HG02798 (cell line): Measurements from ENCODE around the gene TEKT5.
"Not testable (repeated sequence)": the region's sequence is repeated elsewhere in the genome, so short reads cannot be mapped to it uniquely, and the experiment has no call there.

ENCODE experiments used
- ATAC-seq: cut with Tn5 transposase; IDR thresholded peaks from one replicate; pipeline ENCODE4 v1.9.1; 2021; ENCODE audit warnings: mild to moderate bottlenecking; ENCODE audit not compliant: unreplicated experiment, poor library complexity

TEKT5 gene

DNA sequence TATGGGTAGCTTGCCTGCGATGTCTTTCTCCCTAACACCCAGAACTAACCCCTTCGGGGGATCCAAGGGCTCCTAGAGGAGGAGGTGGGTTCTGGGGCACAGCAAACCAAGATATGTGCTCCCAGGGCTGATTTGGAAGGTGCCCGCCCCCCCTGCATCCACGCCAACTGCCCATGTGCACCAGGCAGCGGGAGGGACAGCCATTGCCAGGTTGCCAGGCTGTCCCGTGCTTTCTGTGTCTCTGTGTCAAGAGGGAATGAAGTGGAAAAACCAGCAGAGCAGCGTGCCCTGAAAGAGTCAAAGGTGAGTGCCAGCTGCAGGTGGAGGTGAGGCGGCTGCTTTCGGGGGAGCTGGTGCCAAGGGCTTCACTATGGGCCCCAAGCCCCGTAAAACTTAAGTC is 6.4 kb downstream of the TEKT5 start:
- ATAC-seq, result no peak

DNA sequence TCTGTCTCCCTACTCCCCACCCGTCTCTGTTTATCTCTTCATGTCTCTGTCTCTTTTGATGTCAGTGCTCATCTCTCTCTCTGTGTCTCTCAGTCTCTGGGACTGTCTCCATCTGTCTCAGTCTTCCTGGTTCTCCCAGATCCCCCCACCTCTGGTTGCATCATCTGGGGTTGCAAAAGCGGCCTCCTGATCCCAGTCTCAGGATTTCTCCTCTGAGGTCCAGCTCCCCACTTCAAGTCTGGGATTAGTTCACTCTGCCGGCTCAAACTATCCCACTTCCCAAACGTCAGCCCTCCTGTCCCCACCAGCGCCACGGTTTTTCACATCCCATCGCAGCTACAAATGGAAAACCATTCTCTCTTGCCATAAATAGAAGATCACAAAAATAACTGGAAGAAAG is 9.0 kb downstream of the TEKT5 start:
- no peak for ATAC-seq

DNA sequence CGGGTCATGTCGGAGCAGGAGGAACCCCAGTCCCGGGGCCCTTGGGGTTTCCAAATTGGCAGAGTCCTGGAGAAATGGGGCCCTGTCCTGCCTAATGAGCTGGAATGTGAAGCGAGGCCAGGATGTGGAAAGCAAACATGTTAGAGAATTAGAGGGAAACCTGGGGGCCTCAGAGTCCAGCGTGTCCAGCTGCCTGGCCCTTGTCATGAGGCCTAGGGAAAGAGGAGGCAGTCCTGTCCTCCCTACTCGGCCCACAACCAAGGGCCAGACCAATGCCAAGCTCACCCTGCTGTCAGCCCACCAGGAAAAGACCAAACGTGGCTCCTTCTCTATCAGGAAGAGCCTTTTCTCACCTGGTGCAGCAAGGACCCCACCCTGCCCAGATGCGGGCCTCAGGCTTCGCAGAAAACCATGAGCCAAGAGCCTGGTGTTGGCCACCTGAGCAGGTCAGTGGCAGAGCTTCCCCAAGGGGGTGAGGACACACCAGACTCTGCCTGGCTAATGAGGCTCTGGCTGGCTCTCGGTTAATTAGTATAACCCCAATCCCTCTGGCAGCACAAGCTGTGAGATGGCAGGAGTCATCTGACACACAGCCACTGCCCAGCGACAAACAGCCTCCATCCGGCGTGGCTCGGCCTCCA is 10.1 kb downstream of the TEKT5 start:
- ATAC-seq, result no peak

DNA sequence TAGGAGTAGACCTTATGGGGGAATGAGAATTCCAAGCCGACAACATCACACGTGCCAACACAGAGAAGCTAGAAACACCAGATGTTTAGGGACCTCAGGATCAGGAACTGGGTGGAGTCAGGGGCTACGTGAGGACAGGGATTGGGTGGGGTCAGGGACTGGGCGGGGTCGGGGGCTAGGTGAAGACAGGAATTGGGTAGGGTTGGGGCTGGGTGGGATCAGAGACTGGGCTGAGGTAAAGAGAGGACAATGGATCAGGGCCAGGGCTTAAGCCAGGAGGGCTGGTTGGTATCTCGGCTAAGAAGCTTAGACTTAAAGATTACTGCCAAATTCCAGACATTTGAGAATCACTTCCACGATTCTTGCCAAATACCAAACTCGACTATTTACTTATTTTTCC is 11.6 kb downstream of the TEKT5 start:
- no peak for ATAC-seq

DNA sequence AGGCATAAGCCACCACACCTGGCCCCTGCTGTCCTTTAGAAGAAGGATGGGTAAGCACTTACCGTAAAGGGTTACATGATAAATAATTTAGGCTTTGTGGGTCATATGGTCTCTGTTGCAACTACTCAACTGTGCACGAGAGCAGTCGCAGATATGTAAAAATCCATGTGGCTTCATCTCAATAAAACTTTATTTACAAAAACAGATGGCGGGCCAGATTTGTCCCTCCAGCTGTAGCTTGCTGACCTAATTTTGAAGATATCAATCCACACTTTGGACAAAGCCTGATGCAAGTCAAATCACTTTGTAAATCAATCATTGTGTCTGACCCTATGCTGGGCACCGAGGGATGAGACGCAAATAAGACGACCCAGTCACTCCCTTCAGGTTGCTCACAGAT is 12.1 kb downstream of the TEKT5 start:
- ATAC-seq, result no peak

DNA sequence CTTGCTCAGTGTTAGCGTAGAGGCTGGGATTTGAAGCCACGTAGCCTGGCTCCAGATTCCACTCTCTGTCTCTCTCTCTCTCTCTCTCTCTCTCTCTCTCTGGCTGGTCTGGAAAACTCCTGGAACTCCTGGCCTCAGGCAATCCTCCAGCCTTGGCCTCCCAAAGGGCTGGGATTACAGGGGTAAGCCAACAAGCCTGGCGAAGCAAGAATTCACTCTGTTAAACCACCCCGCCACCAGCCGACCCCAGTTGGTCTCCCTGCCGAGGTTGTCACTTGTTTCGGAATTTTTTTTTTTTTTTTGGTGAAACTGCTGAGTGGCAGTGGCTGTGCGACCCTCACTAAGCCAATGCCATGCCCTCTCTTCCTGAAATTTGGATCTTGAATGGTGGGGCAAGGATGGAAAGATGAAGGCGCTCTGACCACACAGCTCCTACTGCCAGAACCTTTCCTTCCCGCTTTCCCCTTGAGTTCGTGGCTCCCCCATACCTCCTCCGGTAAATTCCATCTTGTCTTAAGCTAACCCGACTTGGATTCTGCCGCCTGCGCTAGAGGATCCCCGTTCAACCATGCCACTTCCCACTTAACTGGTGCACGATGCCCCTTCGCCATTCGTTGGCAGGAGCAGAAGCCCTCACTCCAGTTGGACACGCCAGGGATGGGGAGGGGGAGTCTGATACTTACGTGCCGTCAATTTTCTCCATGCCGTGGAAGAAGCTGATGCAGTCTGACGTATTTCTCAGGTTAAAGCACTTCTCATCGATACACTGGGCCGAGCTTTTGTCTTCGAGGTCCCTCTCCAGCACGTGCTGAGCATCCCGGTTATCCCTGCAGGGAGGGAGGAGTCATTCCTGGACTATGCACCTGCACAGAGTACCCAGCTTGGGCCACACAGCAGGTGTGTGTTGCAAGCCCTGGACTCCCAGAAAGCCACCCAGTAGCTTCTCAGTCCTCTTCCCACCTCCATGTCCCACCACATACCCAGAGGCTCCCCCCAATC is 13.1 kb downstream of the TEKT5 start:
- no peak for ATAC-seq

DNA sequence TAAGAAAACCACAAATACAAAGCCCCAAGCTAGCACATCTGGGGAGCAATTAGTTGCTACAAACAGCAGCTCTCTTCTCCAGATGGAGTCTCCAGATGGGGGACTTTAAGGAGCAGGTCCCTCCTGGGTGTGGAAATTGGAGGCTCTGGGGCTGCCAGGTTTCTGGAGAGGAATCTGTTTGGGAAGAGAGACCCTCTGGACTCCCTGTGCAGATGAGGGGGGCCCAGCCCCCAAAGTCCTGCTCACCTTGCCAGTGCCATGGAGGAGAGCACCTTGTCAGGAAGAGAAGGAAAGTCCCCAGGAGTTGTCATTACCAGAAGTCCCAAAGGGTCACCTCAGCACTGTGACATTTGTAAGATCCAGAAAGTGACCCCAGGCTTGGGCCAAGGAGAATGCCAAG is 14.8 kb downstream of the TEKT5 start:
- ATAC-seq, result no peak

DNA sequence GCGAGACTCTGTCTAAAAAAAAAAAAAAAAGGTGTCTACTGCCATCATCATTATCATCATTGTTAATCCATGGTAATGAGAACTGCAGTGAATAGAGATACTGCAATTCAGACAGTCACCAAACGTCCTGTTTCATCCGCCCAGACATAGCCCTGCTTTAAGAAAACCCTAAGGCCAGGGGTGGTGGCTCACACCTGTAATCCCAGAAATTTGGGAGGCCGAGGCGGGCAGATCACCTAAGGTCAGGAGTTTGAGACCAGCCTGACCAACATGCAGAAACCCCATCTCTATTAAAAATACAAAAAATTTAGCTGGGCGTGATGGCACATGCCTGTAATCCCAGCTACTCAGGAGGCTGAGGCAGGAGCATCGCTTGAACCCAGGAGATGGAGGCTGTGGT is 15.3 kb downstream of the TEKT5 start:
- ATAC-seq, result not testable (repeated sequence)

DNA sequence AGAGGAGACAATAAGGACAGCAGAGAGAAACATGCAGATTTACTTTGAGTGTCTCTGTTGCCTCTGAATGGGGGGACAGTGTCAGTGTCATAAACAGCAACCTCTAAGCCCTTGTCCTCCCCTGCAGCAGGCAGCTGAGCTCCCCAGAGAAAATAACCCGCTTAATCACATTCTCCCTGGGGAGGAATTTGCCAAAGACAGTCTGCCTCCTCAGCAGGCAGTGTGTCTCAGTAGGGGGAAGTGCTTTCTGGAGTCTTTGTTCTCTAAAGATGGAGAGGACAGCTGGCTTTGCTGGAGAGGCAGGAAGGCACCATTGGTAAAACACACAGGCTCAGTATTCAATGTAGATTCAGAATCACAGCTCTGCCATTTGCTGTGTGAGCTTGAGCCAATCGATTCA is 16.1 kb downstream of the TEKT5 start:
- no peak for ATAC-seq

DNA sequence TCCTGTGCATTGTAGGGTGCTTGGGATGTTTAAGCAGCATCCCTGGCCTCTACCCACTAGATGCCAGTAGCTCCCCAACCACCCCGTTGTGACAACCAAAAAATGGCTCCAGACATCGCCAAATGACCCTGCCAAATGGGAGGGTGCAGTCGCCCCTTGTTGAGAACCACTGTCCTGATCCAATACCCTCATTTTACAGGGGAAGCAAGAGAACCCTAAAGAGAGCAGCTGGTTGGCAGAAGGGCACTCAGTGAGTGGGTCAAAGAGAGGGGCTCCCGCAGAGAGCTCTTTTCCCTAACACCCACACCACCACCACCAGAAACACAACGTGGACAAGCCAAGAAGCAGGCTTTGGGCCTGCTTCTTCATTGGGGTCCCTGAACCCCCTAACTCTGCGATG is 18.4 kb downstream of the TEKT5 start:
- no peak for ATAC-seq

DNA sequence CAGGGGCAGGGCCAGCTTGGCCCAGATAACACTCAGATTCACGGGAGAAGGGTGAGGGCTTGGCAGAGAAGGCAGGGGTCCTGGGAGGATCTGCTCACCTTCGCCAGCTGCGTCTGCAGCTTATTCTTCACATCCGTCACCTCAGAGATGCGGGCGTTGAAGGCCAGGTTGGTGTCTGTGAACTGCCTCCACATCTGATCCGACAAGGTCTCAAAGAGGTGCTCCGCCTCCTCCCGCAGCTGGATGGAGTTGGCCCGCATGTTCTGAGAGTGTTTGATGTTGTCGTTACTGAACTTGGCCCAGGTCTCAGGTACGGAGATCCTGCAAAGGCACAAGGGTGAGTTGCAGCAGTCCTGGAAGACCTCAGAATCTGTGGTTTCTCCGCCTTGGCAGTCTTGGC is 18.9 kb downstream of the TEKT5 start:
- no peak for ATAC-seq

DNA sequence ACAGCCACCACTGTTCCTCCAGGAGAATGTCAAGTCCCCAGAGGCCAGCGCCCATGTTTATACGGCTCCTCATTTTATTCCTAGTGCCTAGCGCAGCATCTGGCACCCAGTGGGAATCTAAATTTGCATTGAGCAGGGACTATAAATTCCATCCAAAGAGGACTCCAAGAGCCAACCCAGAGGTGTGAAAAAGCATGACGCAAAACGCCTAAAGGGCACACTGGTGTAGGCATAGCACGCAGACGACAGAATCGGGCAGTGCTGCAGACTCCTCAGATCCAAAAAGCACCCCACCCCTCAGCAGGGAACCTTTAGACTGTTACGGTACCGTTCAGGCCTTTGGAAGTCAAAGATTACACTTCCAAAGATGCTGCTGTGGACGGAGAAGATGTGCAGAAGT is 19.5 kb downstream of the TEKT5 start:
- no peak for ATAC-seq

DNA sequence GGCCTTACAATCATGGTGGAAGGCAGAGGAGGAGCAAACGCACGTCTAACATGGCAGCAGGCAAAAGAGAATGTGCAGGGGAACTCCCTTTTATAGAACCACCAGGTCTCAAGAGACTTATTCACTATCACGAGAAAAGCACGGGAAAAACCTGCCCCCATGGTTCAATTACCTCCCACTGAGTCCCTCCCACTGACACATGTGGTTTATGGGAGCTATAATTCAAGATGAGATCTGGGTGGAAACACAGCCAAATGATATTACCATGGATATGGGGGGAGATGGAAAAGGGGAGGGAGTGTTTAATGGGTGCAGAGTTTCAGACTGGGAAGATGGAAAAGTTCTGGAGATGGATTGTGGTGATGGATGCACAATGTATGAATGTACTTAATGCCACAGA is 23.0 kb downstream of the TEKT5 start:
- ATAC-seq, result no peak

DNA sequence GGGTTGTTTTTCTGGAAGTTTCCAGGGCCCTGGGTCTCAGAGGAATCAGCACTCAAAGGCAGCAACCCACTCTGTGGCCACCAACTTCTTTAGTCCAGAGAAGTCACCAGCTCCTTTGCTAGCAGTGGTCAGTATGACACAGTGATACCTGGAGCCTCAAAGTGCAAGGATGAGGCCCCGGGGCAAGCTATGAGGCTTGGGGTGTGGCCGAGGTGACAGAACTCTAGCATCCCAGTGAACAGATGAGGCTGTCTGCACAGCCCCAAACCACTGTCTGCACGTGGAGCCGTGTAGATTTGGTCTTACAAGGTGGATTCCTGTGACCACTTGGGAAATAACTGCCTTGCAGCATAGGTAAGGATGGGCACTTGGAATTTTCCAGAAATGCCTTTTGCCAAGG is 24.9 kb downstream of the TEKT5 start:
- no peak for ATAC-seq

DNA sequence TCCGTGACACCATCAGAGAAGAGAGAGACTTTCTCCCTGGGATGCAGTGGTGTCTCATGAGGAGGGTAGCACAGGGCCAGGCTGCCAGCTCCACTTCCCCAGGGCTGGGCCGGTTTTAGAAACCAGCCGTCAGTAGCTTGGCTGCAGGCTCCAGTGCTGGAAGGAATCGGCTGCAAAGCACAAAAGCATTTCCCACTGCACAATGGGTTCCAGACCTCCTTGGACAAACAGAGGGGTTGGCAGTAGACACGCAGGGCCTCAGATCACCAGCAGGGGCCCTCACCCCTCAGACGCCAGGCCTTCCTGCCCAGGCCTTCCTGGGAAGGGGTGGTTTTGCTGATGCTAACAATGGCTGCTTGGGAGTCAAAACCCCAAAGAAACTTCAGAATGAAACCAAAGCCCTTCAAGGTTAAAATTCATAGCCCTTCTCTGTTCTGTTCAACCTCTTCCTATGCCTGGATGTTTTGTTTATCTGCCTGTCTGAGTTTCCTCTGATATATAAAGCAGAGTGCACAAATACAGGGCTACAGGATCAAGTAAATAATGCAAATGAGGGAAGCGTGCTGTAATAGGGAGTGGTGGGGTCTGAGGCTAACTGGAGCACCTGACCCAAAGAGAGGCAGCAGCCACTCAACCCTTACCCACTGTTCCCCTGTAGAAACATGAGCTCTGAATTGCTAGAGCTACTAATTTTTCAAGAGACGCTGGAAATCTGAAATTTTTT is 26.2 kb downstream of the TEKT5 start:
- no peak for ATAC-seq

DNA sequence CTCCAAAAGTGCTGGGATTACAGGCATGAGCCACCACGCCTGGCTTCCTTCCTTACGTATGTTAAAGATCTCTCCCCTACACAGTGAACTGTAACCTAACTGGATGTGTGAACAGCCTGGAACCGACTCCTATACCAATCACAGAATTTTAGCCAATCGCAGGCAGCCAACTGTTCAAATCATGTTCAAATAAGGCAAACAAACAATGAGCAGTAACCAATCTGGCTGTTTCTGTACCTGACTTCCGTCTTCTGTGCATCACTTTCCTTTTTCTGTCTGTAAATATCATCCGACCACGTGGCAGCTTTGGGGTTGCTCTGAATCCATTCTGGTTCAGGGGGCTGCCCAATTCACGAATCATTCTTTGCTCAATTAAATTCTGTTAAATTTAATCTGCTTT is 27.5 kb downstream of the TEKT5 start:
- no peak for ATAC-seq

DNA sequence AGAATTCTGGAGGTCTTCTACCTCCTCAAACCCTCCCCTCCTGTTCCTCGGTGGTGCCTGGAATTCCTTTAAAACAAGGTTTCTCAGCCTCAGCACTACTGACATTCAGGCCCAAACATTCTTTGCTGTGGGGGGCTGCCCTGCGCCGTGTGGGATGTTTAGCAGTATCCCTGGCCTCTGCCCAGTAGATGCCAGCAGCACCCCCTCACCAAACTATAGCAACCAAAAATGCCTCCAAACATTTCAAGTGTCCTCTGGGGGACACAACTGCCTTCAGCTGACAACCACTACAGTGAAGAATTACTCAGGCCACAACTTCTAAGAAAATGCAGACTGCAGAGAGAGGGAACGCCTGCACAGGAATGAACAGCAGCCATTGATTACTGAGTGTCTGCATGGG is 28.4 kb downstream of the TEKT5 start:
- no peak for ATAC-seq

DNA sequence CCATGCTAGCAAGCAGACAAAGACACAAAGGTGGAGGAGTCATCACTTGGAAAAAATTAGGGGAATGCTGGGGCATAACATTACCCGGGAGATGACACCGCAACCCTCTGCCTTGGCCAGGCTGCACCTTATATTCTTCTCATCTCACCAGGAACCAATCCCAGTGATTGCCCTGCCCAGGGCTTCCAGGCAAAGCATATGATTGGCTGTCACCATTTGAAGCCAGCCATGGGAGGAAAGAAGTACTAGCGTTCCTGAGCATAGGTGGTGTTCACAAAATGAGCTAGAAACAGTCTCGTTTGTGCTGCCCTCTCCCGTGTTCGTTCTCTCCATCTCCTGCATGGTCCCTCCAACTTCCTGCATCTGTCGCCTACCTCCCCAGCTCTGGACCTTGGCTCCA is 29.6 kb downstream of the TEKT5 start:
- ATAC-seq, result no peak

DNA sequence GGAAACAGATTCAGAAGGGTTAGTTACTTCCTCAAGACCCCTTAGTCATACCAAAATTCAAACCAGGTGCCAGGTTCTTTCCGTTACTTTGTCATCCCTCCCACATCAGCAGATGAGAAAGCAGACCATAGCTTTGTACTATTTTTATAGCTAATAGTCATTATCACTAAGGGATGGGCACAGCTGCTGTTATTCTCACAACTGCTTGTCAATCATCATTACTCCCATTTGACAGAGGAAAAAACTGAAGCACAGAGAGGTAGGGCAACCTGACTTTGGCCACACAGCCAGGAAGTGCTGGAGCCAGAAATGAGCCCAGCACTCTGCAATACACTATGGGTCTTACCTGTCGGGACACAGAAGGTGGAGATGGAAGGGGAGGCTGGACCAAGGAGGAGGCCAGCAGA is 30.0 kb downstream of the TEKT5 start:
- no peak for ATAC-seq

DNA sequence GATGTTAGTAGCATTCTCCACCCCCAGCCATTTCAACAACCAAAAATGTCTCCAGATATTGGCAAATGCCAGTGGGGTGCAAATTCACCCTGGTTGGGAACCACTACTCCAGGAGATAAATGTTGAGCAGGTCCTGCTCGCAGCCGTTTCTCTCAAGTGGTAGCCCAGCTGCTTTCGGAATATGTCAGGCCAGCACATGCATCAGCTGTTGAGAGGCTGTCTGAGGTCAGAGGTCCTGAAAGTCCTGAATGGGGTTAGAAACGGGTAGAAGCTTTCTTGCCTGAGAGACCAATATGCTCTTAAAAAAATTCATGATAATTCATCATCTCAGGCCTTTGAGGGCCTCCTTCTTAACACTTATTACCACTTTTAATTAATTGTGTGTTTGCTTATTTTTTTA is 31.0 kb downstream of the TEKT5 start:
- no peak for ATAC-seq

DNA sequence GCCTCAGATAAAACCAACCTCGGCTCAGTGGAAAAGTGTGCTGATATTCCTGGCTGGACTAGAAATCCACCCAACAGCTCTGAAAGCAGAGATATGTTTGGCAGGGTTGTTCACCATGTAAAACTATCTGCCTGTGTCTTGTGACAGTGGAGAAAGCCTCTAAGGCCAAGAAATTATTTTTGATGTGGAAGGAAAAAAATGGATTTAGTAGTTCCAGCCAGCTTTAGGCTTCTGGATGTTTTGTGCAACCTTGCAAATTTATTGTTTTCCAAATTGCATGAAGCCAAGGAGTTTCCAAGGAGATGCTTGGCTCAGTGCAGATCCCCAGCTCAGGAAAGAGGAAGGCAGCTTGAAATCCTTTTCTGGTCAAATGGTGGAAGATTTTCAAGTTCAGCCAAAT is 31.6 kb downstream of the TEKT5 start:
- no peak for ATAC-seq
